Left lobe of liver (tissue), 2 donors: ENCODE measurements around the gene RNASE8. TPM values are rescaled to one million over a fixed set of nuclear protein-coding genes. Genes with fewer than 3 reads are reported as not detected.
A peak's percentile ranks its signal among the peaks of the same experiment; 100 is the strongest.
"Not testable (repeated sequence)": the region's sequence is repeated elsewhere in the genome, so short reads cannot be mapped to it uniquely, and the experiment has no call there.

Experiments used
- ATAC-seq: fragments of 200-7000 bp; cut with Tn5 transposase; one replicate; pipeline ENCODE4 v1.9.1; 2020; ENCODE audit warnings: mild to moderate bottlenecking, moderate library complexity
- DNase-seq: peaks from one replicate; pipeline ENCODE4 v3.0.0-alpha.2; 2020; ENCODE audit warnings: low spot score
- total RNA-seq: library from RNA; stranded (reverse); gene quantifications from one replicate; pipeline ENCODE4 v1.2.1, GENCODE V29; 2021
- donor health status: DM: no; HTN: no; CAD: no; lungs with moderate emphysema.
- donor health status: DM: no; HTN: yes; CAD: no.

RNASE8 gene, protein sequence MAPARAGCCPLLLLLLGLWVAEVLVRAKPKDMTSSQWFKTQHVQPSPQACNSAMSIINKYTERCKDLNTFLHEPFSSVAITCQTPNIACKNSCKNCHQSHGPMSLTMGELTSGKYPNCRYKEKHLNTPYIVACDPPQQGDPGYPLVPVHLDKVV
- not detected for total RNA-seq

DNA sequence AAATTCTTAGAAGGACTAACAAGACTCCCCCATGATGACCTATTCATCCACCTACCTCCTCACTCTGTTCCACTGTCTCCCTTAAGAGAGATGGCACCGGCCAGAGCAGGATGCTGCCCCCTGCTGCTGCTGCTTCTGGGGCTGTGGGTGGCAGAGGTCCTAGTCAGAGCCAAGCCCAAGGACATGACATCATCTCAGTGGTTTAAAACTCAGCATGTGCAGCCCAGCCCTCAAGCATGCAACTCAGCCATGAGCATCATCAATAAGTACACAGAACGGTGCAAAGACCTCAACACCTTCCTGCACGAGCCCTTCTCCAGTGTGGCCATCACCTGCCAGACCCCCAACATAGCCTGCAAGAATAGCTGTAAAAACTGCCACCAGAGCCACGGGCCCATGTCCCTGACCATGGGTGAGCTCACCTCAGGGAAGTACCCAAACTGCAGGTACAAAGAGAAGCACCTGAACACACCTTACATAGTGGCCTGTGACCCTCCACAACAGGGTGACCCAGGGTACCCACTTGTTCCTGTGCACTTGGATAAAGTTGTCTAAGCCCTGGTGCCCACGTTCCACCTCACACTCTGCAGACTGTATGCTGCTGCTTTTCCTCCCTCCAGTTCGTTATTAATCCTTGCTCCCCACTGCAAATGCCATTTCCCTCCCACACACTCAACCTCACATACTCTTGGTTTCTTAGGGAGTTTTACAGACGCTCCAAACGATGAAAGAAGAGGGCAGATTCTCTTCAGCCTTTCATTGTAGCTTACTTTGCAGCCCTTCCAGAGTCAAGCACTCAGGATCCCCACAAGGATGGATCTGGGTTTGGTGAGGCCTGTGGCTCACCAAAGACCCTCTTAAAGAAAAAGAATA is at the start of gene RNASE8:
RNASE8 (plus strand) TSS at position 20 of the 873 bp plus-strand sequence; CDS start at position 91, 71 bp downstream.
- DNase-seq (no peak), ATAC-seq (no peak)

DNA sequence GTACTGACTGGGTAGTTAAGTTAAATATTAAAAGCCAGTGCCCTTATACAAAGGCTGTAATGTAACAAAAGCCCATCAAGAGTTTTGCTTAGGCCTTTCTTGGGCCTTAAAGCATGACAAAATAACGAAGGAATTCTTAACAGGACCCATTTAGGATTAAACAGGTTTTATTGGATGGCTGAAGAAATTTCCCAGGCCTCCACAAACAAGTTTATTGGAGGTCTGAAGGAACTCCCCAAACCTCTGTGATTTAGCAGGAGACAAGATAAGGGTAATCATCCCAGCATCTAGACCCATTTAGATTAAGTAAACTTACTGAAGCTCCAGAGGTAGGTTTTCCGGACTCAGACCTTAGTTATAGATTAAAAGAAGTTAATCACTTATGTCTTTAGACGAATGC is 47.9 kb upstream of the RNASE8 start:
- ATAC-seq, DNase-seq: not testable (repeated sequence)

DNA sequence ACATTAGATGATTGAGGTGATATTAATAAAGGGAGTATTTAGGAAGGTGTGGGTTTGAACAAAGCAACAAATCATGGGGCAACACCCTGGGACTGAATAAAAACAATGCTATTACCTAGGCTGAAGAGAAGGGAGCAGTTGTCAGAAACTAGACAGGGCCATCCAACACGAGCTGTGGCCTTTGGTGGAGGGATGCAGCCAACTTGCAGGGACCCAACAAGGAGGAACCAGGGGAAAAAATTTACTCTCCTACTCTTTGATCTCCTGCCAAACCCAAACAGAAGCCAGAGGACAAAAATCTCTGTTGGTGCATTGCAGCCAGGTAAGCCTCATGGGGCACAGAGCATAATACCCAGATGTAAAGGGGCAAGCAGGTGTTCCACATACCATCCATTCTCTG is 46.5 kb upstream of the RNASE8 start:
- DNase-seq = no peak
- ATAC-seq = no peak

DNA sequence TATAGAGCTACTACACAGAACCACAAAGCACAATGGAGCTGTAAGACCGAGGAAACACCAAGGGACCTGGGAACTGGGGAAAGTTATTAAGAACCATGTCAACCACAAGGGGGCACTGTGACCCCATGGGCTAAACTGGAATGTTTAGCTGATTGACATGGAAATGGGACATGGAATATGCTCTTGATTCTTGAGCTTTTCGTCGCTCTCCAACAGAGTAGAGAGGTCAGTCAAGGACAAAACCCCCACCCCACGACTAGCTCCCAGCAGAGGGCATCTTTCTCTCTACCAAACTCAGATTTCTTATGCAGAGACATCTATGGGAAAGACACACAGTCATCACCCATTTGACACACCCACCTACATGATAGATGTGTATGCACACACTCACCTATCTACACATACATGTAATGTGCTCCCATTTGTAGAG is 42.8 kb upstream of the RNASE8 start:
- ATAC-seq (peak; percentile 94), DNase-seq (peak; percentile 86)

DNA sequence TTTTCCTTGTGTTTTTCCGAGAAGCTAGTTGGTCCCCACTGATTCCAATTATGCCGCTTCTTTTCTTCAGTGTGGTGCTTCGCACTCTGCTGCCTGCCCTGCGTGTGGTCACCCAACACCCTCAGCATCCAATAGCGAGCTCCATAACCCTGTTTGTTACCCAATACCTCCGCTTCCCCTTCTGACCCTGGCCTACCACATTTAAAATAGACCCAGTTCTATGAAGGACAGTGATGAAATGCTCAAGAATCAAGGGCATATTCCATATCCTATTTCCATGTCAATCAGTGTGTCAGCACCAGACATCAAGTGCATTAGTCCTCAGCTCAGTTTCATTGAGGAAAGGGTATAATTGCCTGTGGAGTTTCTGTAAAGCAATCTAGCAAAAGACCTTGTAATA is 42.3 kb upstream of the RNASE8 start:
- DNase-seq = no peak
- peak; percentile 47 for ATAC-seq

DNA sequence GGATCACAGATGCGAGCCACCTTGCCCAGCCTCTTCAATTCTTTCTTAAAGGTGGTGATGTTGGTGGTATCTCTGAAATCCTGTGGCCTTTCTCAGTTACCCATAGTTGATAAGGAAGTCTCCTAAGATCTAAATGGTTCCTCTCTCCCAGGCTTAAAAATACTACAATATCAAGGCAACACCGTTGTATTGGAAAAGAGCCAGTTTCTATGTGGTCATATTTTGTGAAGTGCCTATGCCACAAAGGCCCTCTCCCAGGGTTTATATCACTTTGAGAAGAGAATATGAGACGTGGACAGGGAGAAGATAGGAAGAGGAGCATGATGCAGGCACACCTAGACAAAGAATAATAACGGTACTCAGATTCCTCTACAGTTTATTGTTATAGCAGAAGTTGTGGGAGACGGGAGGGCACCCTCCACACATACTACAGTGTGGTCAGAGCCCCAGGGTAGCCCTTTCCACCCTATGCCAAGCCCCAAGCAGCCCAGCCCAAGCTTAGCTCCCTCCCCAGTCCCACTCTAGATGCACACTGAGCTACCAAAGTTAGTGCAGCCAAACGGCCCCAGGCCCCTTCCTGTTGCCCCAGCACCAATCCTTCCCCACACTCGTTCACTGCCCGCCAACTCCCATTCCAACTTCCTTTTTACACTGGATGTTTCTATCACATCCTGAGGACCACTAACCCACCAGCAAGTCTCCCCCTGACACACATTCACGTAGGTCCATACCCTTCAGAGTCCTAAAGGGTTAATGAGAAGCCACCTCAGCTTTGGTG is 41.0 kb upstream of the RNASE8 start:
- ATAC-seq (no peak), DNase-seq (no peak)

DNA sequence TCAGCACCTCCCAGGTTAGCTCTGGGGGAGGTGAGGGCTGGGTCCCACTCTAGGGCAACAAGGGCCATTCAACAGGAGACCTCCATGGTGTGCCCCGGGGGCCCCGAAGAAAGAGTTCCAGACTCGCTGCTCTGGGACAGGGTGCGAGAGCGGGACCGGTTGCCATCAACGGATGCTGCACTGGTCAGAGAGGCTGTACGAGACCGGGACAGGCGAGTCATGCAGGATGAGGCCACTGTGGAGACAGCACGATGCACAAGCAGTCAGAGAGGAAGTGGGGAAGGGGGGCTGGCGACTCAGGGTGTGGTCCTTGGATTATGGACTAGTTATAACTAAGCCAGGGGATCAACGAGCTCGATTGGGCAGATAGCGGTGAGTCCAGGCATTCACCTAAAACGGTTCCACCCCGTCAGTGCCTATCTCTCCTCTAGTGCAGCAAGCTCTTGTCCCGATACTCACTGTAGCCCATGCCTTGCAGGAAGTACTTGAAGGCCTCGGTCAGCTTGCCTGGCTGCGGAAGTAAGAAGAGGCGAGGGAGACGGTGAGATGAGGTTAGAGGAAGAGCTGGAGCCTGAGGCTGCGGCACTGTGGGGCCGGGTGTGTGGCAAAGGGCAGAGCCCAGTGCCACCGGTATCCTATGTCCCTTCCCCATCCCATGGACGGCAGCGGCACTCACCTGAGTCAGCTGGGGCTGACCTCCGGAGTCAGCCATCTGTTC is 39.9 kb upstream of the RNASE8 start:
- DNase-seq = no peak

DNA sequence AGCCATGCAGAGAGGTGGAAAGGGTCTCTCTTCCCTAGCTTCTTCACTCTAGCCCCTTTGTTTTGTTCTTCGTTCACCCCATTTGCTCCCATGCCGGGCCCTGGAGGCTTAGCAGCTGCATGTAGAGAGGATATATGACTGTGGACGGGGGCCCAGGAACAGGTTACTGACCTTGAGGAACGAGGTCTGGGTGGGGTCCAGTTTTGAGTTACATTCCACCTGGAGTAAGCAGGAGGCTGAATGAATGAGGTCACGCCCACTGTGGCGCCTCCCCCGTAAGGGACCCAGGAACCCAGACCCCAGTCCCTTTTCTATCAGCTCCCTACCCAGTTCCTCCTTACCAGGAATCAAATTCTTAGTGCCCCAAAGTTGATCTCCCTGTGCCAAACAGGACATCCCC is 39.3 kb upstream of the RNASE8 start:
- ATAC-seq = no peak
- DNase-seq = no peak

More for the DNA sequence above, 39.9 kb upstream of the RNASE8 start:
- ATAC-seq = no peak

DNA sequence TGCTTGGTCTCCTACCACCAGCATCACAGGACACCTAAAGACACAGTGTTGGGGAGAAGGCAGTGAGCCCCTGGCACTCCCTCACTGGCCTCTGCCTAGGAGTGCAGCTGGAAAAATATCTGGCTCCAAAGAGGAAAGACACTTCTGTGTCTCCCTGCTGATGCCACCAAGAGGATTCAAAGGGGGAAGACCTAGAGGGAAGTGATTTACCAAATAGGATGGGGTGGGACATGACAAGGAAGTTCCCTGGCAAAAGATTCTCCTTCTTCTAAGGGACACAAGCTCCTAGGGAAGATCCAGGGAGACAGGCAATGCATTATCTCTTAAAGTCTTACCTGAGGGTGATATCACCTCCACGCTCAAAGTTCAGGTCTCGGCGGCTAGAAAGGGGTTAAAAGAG is 38.8 kb upstream of the RNASE8 start:
- no peak for ATAC-seq
- DNase-seq = no peak

DNA sequence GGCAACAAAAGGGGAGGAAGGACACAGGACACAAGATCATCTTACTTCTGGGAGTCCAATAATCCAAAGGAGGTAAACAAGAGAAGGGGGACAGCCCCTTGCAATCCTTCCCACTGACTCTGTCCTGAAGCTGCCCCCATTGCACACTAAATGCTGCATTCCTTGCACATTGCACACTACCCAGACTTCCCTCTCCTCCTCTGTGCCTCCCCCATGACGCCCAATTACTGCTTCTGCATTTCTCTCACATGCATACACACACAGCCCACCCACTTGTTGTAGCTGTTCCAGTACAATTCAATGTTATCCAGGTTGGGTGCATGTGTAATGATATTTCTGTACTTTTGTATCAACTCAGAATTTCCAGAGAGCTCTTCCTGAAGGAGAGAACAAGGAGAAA is 38.3 kb upstream of the RNASE8 start:
- DNase-seq (no peak), ATAC-seq (no peak)

DNA sequence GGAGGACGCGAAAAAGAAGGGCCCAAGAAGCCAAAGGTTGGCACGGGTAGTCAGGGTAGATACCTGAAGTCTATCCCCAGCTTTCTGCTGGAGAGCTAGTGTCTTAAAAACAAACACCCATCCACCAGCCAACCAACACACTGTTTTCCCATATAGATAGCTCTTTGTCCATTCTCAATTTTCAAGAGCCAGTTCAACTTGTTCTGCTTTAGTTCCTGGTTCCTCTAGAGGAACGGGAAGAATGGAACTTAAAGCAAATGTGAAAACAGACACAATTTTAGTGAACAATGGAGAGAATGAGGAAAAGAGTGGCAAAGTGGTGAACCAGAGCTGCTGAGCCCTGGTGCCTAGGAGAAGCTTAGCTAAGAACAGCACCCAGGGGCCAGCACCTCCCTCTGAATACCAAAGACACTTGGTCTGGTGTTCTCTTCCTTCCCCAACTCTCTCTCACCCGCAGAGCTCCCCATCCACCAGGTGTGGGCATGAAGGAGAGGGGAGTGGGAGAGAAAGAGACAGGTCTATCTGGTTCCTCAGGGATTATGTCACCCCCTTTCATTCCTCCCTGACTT is 36.6 kb upstream of the RNASE8 start:
- ATAC-seq = no peak
- no peak for DNase-seq

DNA sequence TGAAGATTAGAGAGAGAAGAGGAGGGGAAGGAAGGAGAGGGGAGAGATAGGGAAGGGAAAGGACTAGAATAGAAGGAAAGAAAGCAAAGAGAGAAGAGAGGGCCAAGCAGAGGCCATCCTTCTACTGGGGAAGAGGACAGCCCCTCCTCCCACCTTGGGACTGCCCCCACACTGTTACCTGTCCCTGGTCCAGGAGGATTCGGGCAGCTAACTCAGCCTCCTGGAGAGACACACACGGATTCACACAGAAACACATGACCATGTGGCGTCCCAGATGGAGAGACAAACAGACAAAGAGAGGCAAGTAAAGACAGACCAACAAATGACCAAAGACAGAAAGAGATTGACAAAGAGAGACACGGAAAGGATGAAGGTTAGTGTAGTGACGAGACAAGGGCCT is 34.9 kb upstream of the RNASE8 start:
- no peak for ATAC-seq
- no peak for DNase-seq

DNA sequence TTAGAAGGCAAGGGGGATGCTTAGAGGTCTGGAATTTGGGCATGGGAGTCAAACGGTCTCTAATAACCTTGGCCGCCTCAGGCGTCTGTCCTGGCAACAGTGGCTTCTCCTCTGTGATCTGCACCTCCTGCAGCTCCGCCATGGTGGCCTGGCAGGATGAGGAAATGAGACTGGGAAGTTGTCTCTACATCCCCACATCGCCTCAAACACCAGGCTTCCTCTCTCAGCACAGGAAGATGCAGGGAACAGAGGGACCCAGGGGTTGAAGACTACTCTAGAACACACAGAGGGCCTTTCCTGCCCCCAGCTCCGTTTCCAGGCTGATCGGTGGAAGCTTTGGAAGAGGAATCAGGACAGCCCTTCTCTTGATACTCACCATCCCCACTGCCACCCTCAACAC is 34.4 kb upstream of the RNASE8 start:
- ATAC-seq = peak; percentile 1

DNA sequence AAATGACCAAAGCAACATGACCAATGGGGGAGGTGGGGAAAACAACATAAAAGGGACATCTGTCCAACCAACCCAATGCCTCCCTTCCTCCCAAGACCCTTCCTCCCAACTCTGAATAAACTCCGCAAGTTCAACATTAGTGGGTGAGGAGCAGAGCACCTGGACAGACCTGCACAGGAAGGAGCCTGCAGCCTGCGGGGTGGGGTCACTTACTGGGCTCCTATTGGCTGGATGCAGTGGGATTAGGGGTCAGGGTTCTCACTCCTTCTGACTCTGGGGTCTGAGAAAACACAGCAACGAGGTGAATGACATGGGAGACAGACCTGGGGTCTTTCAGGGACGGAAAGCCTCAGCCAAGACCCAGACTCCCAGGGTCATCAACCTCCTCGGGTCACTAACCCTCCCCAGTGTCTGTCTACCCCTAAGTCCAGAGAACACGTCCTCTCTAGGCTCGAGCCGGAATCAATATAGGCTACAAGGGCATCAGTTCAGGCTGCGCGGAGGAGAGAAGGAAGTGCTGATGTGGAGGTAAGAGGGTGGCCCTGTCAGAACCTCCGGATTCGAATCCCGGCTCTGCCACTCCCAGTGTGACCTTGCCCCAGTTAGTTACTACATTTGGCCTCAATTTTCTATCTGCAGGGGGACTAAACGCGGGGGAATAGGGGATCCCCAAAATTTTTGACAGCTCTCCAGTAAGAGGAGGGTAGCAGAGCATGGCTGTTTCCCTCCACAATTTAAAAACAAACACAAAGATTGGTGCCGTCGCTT is 33.6 kb upstream of the RNASE8 start:
- ATAC-seq (peak; percentile 69), DNase-seq (peak; percentile 76)

More for the DNA sequence above, 34.4 kb upstream of the RNASE8 start:
- DNase-seq = no peak

DNA sequence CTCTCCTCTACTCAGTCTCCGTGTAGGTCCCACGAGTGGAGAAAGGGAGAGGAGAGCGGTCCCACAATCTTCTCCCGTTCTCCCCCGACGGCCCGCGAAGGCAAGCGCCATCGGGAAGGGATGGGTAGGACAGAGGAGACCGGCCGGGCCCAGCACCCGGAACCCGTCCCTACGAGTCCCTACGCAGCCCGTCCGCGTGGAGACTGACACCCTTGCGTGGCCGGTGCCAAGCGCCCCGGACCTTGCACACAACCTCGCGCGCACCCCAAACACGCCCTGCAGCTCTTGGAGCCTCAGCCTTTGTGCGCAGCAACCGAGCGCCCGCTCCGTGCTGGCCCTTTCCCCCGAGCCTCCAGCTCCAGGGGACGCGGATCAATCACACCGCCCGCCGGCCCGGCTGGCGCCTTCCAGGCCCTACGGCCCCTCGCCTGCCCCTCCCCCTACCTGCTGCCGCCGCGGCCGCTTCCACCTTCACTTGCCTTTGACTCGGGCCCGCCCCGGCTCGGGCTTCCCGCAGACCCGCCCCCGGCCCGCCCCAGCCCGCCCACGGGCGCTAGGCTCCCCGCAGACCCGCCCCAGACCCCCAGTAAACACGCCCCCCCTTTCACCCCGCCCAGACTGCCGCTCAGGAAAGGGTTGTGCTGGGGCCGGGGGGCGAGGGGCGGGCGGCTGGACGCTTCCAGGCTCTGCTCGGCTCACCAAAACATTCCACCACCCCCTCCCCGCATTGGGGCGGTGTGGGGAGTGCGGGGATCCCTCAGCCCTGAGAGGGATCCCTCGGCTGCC is 32.8 kb upstream of the RNASE8 start, which contains the start of gene NDRG2:
NDRG2 (minus strand) TSS at position 477 of the 786 bp plus-strand sequence. CDS start 1,746 bp downstream, outside the sequence.
- peak; percentile 87 for ATAC-seq
- peak; percentile 89 for DNase-seq

DNA sequence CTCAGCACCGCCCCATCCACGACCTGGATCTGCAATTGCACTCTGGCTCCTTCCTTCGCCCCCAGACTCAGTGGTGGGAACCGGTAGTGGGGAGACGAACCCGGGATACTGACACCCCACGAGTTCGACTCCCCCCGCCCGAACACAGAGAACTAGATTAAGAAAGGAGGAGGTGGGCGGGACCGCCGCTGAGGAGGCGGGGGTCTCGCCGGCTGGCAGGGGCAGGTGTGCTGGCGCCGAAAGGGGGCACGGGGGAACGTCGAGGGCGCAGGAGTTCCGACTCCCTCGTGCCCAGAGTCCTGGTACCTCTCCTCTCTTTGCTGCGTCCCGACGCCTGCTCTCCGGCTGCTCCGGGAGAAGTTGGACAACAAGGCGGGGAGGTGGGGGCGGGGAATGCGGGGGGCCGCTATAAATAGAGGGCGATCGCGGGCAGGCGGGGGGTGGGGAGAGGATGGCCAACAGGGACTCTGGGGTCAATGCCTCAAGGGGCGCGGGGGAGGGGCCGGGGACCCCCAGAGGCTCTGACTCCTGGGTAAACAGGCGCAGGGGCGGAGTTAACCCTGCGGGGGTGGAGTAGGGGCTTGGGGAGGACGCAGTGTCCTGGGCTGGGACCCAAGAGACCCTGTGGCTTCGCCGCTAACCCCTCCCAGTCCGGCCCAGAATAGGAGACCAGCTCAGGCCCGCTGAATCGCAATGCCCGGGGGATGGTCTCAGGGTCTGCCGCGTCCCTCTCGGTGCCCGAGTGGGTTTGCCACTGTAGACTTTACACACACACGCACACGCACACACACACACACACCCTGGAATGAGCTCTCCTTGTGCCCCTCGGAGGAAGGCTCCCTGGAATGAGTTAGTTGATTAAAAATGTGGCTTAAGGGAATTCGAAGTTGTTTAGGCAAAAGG is 32.0 kb upstream of the RNASE8 start:
- ATAC-seq (peak; percentile 41), DNase-seq (peak; percentile 72)

DNA sequence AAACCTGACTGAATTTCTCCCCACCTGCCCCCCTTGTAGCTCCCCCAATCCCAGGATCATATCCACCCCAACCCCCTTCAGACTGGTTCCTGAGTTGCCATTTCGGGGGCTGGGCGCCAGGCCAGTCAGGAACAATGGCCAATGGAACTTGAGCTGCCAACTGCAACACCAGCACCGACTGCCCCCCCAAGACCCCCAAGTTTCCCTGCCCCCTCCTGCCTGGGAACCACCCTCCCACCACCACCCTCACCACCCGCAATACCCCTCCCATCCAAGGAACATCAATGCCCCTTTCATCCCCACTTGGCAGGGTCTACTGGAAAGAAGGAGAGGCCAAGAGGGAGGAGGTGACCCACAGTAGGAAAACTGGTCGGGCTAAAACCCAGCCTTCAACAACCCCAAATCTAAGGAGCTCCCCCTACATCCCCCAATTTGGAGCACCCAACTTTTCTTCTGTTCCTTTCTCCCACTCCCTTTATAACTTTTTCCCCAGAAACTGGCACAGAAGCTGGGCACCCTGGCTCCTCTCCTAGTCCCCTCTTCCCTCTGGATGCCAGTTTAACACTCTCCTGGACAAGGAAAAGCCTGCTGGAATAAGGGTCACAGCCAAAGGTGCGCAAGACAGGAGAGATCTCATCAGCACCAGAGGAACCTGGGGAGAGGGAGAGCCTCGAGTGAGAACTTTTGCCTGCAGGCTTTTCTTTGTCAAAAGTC is 31.2 kb upstream of the RNASE8 start:
- no peak for DNase-seq
- ATAC-seq = no peak
